ENCODE measurements around the gene LDLRAP1.

LDLRAP1 gene

GRCh38 chr1:25609921-25610320, 66.5 kb downstream of the LDLRAP1 start:
- DNase-seq (ENCODE audit: low read depth): no peak

- no peak for DNase-seq (ENCODE audit: low read depth)
Measured at GRCh38 chr1:25610822-25611630, 67.6 kb downstream of the LDLRAP1 start.

GRCh38 chr1:25611843-25612242, 68.4 kb downstream of the LDLRAP1 start:
- no peak for DNase-seq (ENCODE audit: low read depth)

- no peak for DNase-seq (ENCODE audit: low read depth)
Measured at GRCh38 chr1:25612421-25612820, 69.0 kb downstream of the LDLRAP1 start.

DNA sequence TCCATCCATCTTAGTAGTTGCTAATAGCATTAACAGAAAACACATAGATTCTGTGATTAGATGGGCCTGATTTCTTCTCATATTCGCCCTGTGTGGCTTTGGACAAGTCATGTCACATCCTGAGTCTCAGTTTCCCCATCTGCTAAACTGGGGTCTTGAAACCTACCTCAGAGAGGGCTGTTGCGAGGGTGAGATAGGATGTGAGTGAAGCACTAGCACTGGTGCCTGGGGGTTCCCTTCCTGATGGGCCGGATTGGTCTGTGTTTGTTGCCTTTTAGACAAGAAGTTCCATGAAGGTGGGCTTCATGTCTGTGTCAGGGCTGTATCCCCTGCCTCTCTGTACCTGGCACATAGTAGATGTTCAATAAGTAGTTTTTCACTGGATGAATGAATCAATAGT, 69.7 kb downstream of the LDLRAP1 start:
- DNase-seq (ENCODE audit: low read depth): no peak

GRCh38 chr1:25614501-25615171, 71.2 kb downstream of the LDLRAP1 start:
- DNase-seq (ENCODE audit: low read depth): no peak

GRCh38 chr1:25615172-25615541, 71.8 kb downstream of the LDLRAP1 start:
- no peak for DNase-seq (ENCODE audit: low read depth)

DNA sequence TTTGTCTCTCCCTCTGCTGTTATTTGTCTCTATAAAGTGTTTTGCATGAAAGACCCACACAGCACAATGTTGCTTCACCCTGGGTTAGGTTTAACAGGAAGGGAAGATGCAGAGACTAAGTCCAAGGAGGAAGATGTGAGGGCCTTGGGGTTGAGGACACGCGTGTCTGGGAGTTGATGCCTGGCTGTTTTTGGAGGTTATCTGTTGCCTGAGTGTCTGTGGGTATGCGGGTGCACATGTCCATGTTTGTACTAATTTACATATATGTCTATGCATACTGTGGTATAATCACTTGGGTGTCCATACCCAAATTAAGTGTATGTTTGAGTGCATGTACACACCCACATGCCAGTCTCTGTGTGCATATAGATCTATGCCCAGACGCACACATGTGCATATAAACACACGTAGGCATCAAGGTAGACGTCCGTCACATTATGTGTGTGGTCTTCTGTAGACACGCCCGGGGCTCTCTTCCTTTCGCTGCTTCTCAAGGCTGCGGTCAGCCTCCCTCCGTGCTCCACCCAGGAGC, 72.2 kb downstream of the LDLRAP1 start:
- no peak for DNase-seq (ENCODE audit: low read depth)

DNA sequence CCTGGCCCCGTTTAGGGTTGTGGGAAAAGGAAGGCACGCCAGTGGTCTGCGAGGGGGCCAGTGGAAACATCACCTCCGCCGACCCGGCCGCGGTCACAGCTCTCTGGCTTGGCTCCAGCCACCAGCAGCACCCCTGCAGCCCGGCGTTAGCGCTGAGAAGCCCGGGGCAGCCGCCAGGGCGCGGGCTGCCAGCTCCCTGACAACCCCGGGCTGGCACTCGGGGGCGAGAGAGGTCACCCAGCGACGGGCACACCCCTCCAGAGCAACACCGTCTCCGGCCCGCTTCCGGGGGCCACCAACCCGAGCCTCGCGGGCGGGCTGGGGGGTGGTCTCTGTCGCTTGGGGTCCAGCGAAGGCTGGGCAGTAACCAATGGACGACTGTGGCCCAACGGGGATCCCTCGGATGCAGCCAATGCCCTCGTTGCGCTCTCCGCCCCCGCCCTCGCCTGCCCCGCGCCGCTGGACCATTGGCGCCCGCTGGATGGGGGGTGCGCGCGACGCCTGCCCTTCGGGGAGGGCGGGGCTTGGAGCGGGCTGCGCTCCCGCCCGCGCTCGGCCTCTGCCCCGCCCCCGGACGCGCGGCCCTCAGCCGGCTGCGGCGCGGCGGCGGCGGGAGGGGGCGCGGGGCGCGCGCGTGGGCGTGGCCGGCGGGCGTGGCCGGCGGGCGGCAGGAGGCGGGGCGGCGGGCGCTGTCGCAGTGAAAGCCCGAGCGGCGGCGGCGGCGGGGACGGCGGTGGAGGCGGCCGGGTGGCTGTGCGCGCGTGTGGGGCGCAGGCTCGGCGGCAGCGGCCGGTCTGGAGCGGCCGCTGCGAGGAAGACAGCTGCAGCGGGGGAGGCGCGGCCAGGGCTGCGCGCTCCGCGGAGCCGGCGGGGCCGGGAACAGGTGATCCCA, 72.9 kb downstream of the LDLRAP1 start, which contains the start of gene MAN1C1:
Gene MAN1C1, plus strand, starts transcription at position 697 of the 892 bp plus-strand sequence. CDS start 1,007 bp downstream, outside the sequence.
- peak; percentile 53 for DNase-seq (ENCODE audit: low read depth)

- DNase-seq (ENCODE audit: low read depth): no peak
Measured at GRCh38 chr1:25616987-25617624, 73.7 kb downstream of the LDLRAP1 start.

- no peak for DNase-seq (ENCODE audit: low read depth)
Measured at GRCh38 chr1:25617625-25618432, 74.4 kb downstream of the LDLRAP1 start.

GRCh38 chr1:25618433-25618808, 75.0 kb downstream of the LDLRAP1 start:
- no peak for DNase-seq (ENCODE audit: low read depth)
